ENCODE measurements around the gene SMIM23. TPM values are rescaled to one million over a fixed set of nuclear protein-coding genes. Genes with fewer than 3 reads are reported as not detected.

SMIM23 gene
- total and polyA plus RNA-seq, 2 of the 13 experiments (the other 11 are each of a cell fraction or from before 2014, with no cell fraction given), result not detected

DNA sequence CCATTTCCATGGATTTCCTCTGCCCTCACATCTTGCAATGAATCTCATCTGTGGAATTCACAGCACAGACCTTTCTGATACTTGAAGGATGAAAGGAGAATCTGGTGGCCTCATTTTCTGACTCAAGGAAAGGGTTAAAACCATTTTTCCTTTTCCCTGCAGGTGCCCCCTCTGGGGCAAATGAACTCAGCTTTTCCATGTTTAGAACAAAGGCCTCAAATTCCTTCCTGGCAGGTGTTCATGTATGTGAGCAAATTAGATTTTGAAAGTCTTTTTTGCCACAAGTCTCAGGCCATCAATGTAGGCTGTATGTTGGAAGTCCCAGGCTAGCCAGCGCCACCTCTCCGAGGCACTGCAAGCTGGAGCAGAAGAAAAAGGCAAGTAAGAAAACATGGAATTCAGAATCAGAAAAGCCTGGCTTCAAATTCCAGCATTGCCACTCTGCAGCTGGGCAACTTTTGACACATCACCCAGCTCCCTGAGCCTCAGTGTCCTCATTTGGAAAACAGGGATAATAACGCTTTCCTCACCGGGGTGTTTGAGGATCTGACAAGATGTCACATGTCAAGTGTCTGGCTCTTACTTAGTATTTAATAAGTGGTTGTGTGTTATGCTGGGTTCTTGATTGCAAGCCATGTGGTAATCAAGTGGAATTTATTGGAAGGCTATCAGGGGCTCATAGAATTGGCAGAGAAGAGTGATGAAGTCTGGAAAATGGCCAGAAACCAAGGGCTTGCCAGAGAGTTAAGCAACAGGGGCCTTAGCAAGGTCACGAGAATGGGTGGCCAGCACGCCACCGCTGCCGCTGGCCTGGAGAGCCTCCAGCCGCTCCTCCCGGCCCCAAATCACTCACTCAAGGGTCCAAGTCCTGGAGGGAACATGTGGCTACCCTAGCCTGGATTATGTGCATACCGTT lies 48.4 kb upstream of the SMIM23 start:
- DNase-seq (ENCODE audit: low spot score) (no peak), FAIRE-seq (no peak), ATAC-seq (no peak)
- Histone ChIP-seq H3K9ac (ENCODE audit: insufficient read depth, low read depth, low read length) (no peak overlapping the region), H3K79me2 (ENCODE audit: insufficient read depth, low read length) (no peaks in the 10 kb centered on the region), H3K27me3 (ENCODE audit: control insufficient read depth in 1 of 2, insufficient read depth in 2 of 2, low read length in 2 of 2) (peaks cover 0 to 22% of the 10 kb centered on the region in 2 experiments; a peak in 2 of 5 replicates), H3K4me2 (ENCODE audit: low read depth, low read length) (no peak overlapping the region), H3K36me3 (replicated peaks in 1 of 2; ENCODE audit: control insufficient read depth in 1 of 2, insufficient read depth in 2 of 2, low read length in 2 of 2) (no peaks in the 10 kb centered on the region), H4K20me1 (ENCODE audit: insufficient read depth, low read length) (no peaks in the 10 kb centered on the region), H2AFZ (ENCODE audit: low read length) (no peak overlapping the region), H3K9me3 (ENCODE audit: low read length) (no peaks in the 10 kb centered on the region), H3K27ac (ENCODE audit: extremely low read length, insufficient read depth, low read length) (no peak overlapping the region), H3K4me3 (replicated peaks in 1 of 3; ENCODE audit: insufficient read depth in 1 of 3, low read depth in 2 of 3, low read length in 3 of 3) (no peak overlapping the region), H3K4me1 (ENCODE audit: insufficient read depth, low read length) (no peaks in the 10 kb centered on the region)
- BruUV-seq (replicated peaks), result no TSS peak
- intact Hi-C loops (cut with micrococcal nuclease; ENCODE audit: unreplicated experiment), result no loop called here
- CTCF ChIA-PET (ENCODE audit: low intra/inter-chr PET ratio, low total read pairs), result no interaction called here
- POLR2A ChIA-PET, result no interaction called here
- 44% methylated on average over 7 of the region's 11 CpGs for WGBS (ENCODE audit: low lambda C conversion rate)
- in situ Hi-C loops (cut with HindIII; ENCODE audit: extremely low pct_ligation_motif_present, low pct_unique_long_range_greater_than_20kb), result no loop called here
- no peak for TF ChIP-seq NFE2 (CRISPR knock-in tag; IDR thresholded peaks at IDR 0.05)
- TF ChIP-seq ETV5 (CRISPR knock-in tag; IDR thresholded peaks at IDR 0.05; ENCODE audit: borderline replicate concordance), result no peak
- no peak for TF ChIP-seq E2F5 (CRISPR knock-in tag; conservative IDR thresholded peaks at IDR 0.05)
- no peak for TF ChIP-seq ZIK1 (CRISPR knock-in tag; IDR thresholded peaks at IDR 0.05; ENCODE audit: borderline replicate concordance, low read depth)
- no peak for TF ChIP-seq ZNF652 (CRISPR knock-in tag; IDR thresholded peaks at IDR 0.05; ENCODE audit: borderline replicate concordance, low read depth)
- no peak for TF ChIP-seq YEATS4 (CRISPR knock-in tag; IDR thresholded peaks at IDR 0.05; ENCODE audit: borderline replicate concordance)
- no peak for TF ChIP-seq ZNF207 (IDR thresholded peaks at IDR 0.05; ENCODE audit: borderline replicate concordance)
- no peak for TF ChIP-seq ZNF704 (CRISPR knock-in tag; IDR thresholded peaks at IDR 0.05; ENCODE audit: borderline replicate concordance)
- TF ChIP-seq FOXK2 (IDR thresholded peaks at IDR 0.05), result no peak
- no peak for TF ChIP-seq CENPX (CRISPR knock-in tag; IDR thresholded peaks at IDR 0.05)
- no peak for TF ChIP-seq ZNF615 (CRISPR knock-in tag; IDR thresholded peaks at IDR 0.05; ENCODE audit: borderline replicate concordance)
- TF ChIP-seq SETDB1 (CRISPR knock-in tag; IDR thresholded peaks at IDR 0.05; ENCODE audit: borderline replicate concordance), result no peak
- TF ChIP-seq MTA3 (CRISPR knock-in tag; IDR thresholded peaks at IDR 0.05), result no peak
- no peak for TF ChIP-seq TOPORS (CRISPR knock-in tag; IDR thresholded peaks at IDR 0.05)
- no peak for TF ChIP-seq ZNF891 (CRISPR knock-in tag; IDR thresholded peaks at IDR 0.05)
- TF ChIP-seq LCORL (IDR thresholded peaks at IDR 0.05), result no peak
- no peak for TF ChIP-seq LCORL (CRISPR knock-in tag; IDR thresholded peaks at IDR 0.05)
- TF ChIP-seq MAZ (IDR thresholded peaks at IDR 0.05; ENCODE audit: borderline replicate concordance, low read depth, low read length), result no peak
- no peak for TF ChIP-seq MAZ (CRISPR knock-in tag; IDR thresholded peaks at IDR 0.05; ENCODE audit: low read depth)
